Posterior cingulate gyrus (tissue), 11 donors: ENCODE results near the gene FGF14.

Experiments used
- DNase-seq, 10 donors: peaks; one replicate each; pipeline versions ENCODE4 v3.0.0 to v3.0.0-alpha.2; 2020 to 2021; ENCODE audit warnings: mixed read lengths in 3 of 10
- intact Hi-C: fragments of 100-400 bp; cut with DNase I; formaldehyde crosslinking; loops from one replicate; pipeline ENCODE4 v1.15.1; 2023

FGF14 gene

GRCh38 chr13:102401766-102402165, at the start of gene FGF14:
FGF14 (minus strand) TSS chr13:102402048.
- no peak for DNase-seq
- intact Hi-C loops: no loop called here

- intact Hi-C loops: no loop called here
- DNase-seq: no peak
Observed at GRCh38 chr13:102443249-102443648, 41.4 kb upstream of the FGF14 start.

- no peak for DNase-seq
- intact Hi-C loops: no loop called here
Observed at GRCh38 chr13:102441085-102441484, 39.2 kb upstream of the FGF14 start.

GRCh38 chr13:102440259-102440936, 38.5 kb upstream of the FGF14 start:
- no peak for DNase-seq
- intact Hi-C loops: no loop called here

GRCh38 chr13:102422690-102423089, 20.8 kb upstream of the FGF14 start:
- DNase-seq: no peak
- intact Hi-C loops: no loop called here

GRCh38 chr13:102405499-102406100, 3.8 kb upstream of the FGF14 start:
- DNase-seq: no peak
- intact Hi-C loops: no loop called here

- intact Hi-C loops: no loop called here
- DNase-seq: peak; percentile 24 to 95 (median 69)
Observed at GRCh38 chr13:102402290-102402689, 442 bp upstream of the FGF14 start.

GRCh38 chr13:102401265-102401664, 583 bp downstream of the FGF14 start:
- intact Hi-C loops: no loop called here
- no peak for DNase-seq

- peak; percentile 20 to 94 (median 56) for DNase-seq
- intact Hi-C loops: no loop called here
Observed at GRCh38 chr13:102400675-102401145, 1.1 kb downstream of the FGF14 start.

GRCh38 chr13:102399791-102400674, 1.8 kb downstream of the FGF14 start:
- intact Hi-C loops: no loop called here
- peak in 9 of 10 donors; percentile 15 to 88 (median 42) for DNase-seq

- intact Hi-C loops: no loop called here
- no peak for DNase-seq
Observed at GRCh38 chr13:102395939-102396338, 5.9 kb downstream of the FGF14 start.

- intact Hi-C loops: no loop called here
- no peak for DNase-seq
Observed at GRCh38 chr13:102395174-102395573, 6.7 kb downstream of the FGF14 start.

- DNase-seq: peak; percentile 82 to 99 (median 91)
- intact Hi-C loops: no loop called here
Observed at GRCh38 chr13:102394158-102395053, 7.4 kb downstream of the FGF14 start.

GRCh38 chr13:102392481-102393209, 9.2 kb downstream of the FGF14 start:
- intact Hi-C loops: no loop called here
- no peak for DNase-seq

GRCh38 chr13:102386461-102386860, 15.4 kb downstream of the FGF14 start:
- intact Hi-C loops: no loop called here
- DNase-seq: no peak

GRCh38 chr13:102380012-102380411, 21.8 kb downstream of the FGF14 start:
- intact Hi-C loops: no loop called here
- no peak for DNase-seq

- DNase-seq: no peak
- intact Hi-C loops: no loop called here
Observed at GRCh38 chr13:102376318-102376717, 25.5 kb downstream of the FGF14 start.

- intact Hi-C loops: no loop called here
- no peak for DNase-seq
Observed at GRCh38 chr13:102374726-102375125, 27.1 kb downstream of the FGF14 start.

- intact Hi-C loops: no loop called here
- DNase-seq: no peak
Observed at GRCh38 chr13:102374233-102374632, 27.6 kb downstream of the FGF14 start.

GRCh38 chr13:102373221-102373620, 28.6 kb downstream of the FGF14 start:
- DNase-seq: no peak
- intact Hi-C loops: no loop called here
